DOHH2 (cell line): ENCODE results near the gene ABLIM1.

Source experiments
- H3F3A ChIP-seq: fragments of 200-600 bp; sonication (generic), shearing (Covaris generic); 2 replicates; pipeline ENCODE4 v1.6.0; 2016; ENCODE audit warnings: antibody characterized with exemption, mild to moderate bottlenecking; ENCODE audit not compliant: control insufficient read depth, insufficient read depth
- H3K27ac ChIP-seq: fragments of 200-600 bp; sonication (generic); 2 replicates; pipeline ENCODE4 v1.5.1; 2014; ENCODE audit warnings: low read depth, mild to moderate bottlenecking, low read length, moderate library complexity
- H3K27me3 ChIP-seq: fragments of 200-600 bp; sonication (generic); 2 replicates; pipeline ENCODE4 v1.6.1; 2014; ENCODE audit warnings: mild to moderate bottlenecking, low read length, mixed read lengths; ENCODE audit not compliant: control insufficient read depth
- H3K36me3 ChIP-seq: fragments of 200-600 bp; sonication (generic); 2 replicates; pipeline ENCODE4 v1.6.1; 2014; ENCODE audit warnings: mild to moderate bottlenecking, low read length, moderate library complexity, mixed read lengths; ENCODE audit not compliant: control insufficient read depth
- H3K4me1 ChIP-seq: fragments of 200-600 bp; sonication (generic); 2 replicates; pipeline ENCODE4 v1.6.1; 2014; ENCODE audit warnings: mild to moderate bottlenecking, low read length, mixed read lengths; ENCODE audit not compliant: control insufficient read depth
- H3K4me2 ChIP-seq: fragments of 200-600 bp; sonication (generic); 2 replicates; pipeline ENCODE4 v1.6.0; 2014; ENCODE audit warnings: mild to moderate bottlenecking, low read length, moderate library complexity
- H3K4me3 ChIP-seq: fragments of 200-600 bp; sonication (generic); 2 replicates; pipeline ENCODE4 v1.5.1; 2014; ENCODE audit warnings: mild to moderate bottlenecking, low read length, mixed read lengths
- H3K79me2 ChIP-seq: fragments of 200-600 bp; sonication (generic); 2 replicates; pipeline ENCODE4 v1.6.1; 2014; ENCODE audit warnings: mild to moderate bottlenecking, low read length, mixed read lengths; ENCODE audit not compliant: control insufficient read depth
- H3K9me2 ChIP-seq: fragments of 200-600 bp; sonication (generic); replicated peaks from 2 replicates; pipeline ENCODE4 v1.6.1; 2014; ENCODE audit warnings: mild to moderate bottlenecking, low read length, mixed read lengths; ENCODE audit not compliant: control insufficient read depth
- H3K9me3 ChIP-seq: fragments of 200-600 bp; sonication (generic); 2 replicates; pipeline ENCODE4 v1.6.1; 2014; ENCODE audit warnings: antibody characterized with exemption, low read length, mixed read lengths; ENCODE audit not compliant: control insufficient read depth, insufficient read depth
- H4K20me1 ChIP-seq: fragments of 200-600 bp; sonication (generic); 2 replicates; pipeline ENCODE4 v1.6.0; 2014; ENCODE audit warnings: low read depth, mild to moderate bottlenecking, antibody characterized with exemption, low read length, moderate library complexity; ENCODE audit not compliant: control insufficient read depth, insufficient read depth
- EZH2phosphoT487 ChIP-seq: fragments of 200-600 bp; sonication (generic); IDR thresholded peaks from 2 replicates; pipeline ENCODE4 v1.6.1; 2017; ENCODE audit warnings: borderline replicate concordance, mild to moderate bottlenecking, antibody characterized with exemption, low read length, moderate library complexity, mixed read lengths
- TF ChIP-seq, protein P1 (sequence below): fragments of 200-600 bp; sonication (generic); IDR thresholded peaks from one replicate; pipeline ENCODE4 v1.5.1; 2014; ENCODE audit warnings: antibody characterized with exemption, mild to moderate bottlenecking, low read depth, low read length; ENCODE audit not compliant: poor library complexity, severe bottlenecking

ABLIM1 gene

GRCh38 chr10:114680543-114681117 lies 22.6 kb upstream of the ABLIM1 start:
- H3K4me3 ChIP-seq = no peak overlapping the region
- H3F3A ChIP-seq = no peaks in the 10 kb centered on the region
- no peak overlapping the region for H3K27ac ChIP-seq
- no peaks in the 10 kb centered on the region for H3K79me2 ChIP-seq
- no peaks in the 10 kb centered on the region for H4K20me1 ChIP-seq
- no peaks in the 10 kb centered on the region for H3K9me3 ChIP-seq
- TF ChIP-seq EZH2phosphoT487 = no peak
- TF ChIP-seq, protein P1, sequence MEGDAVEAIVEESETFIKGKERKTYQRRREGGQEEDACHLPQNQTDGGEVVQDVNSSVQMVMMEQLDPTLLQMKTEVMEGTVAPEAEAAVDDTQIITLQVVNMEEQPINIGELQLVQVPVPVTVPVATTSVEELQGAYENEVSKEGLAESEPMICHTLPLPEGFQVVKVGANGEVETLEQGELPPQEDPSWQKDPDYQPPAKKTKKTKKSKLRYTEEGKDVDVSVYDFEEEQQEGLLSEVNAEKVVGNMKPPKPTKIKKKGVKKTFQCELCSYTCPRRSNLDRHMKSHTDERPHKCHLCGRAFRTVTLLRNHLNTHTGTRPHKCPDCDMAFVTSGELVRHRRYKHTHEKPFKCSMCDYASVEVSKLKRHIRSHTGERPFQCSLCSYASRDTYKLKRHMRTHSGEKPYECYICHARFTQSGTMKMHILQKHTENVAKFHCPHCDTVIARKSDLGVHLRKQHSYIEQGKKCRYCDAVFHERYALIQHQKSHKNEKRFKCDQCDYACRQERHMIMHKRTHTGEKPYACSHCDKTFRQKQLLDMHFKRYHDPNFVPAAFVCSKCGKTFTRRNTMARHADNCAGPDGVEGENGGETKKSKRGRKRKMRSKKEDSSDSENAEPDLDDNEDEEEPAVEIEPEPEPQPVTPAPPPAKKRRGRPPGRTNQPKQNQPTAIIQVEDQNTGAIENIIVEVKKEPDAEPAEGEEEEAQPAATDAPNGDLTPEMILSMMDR = no peak
- H3K4me2 ChIP-seq = no peak overlapping the region
- H3K9me2 ChIP-seq = no peaks in the 10 kb centered on the region
- H3K4me1 ChIP-seq = no peaks in the 10 kb centered on the region
- no peaks in the 10 kb centered on the region for H3K36me3 ChIP-seq
- H3K27me3 ChIP-seq = 0 out of 2 replicates have a peak, but pooled peaks cover 2% of the 10 kb centered on the region

DNA sequence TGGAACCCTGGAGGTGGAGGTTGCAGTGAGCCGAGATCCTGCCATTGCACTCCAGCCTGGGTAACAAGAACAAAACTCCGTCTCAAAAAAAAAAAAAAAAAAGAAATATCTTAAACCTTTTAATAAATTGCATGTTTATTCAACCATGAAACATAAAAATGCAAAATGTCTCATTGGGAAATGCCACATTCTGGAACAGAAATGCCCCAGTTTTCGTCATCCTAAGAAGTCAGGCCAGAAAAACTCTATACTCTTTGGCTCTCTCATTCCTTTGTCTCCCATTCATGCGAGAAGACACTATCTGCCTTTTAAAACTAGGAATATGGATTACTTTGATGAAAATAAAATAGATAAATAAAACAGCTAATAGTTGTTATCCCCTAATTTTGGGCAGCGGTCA lies 21.5 kb upstream of the ABLIM1 start:
- H3K9me3 ChIP-seq = no peaks in the 10 kb centered on the region
- H3K79me2 ChIP-seq = no peaks in the 10 kb centered on the region
- no peak overlapping the region for H3K4me2 ChIP-seq
- TF ChIP-seq, protein P1 = no peak
- TF ChIP-seq EZH2phosphoT487 = no peak
- H4K20me1 ChIP-seq = no peaks in the 10 kb centered on the region
- no peak overlapping the region for H3K27ac ChIP-seq
- 0 out of 2 replicates have a peak, but pooled peaks cover 2% of the 10 kb centered on the region for H3K27me3 ChIP-seq
- H3K4me3 ChIP-seq = no peak overlapping the region
- no peaks in the 10 kb centered on the region for H3K9me2 ChIP-seq
- H3F3A ChIP-seq = no peaks in the 10 kb centered on the region
- H3K4me1 ChIP-seq = no peaks in the 10 kb centered on the region
- H3K36me3 ChIP-seq = no peaks in the 10 kb centered on the region

GRCh38 chr10:114678820-114679219 lies 20.7 kb upstream of the ABLIM1 start:
- no peak for TF ChIP-seq EZH2phosphoT487
- TF ChIP-seq, protein P1 = no peak
- no peak overlapping the region for H3K4me2 ChIP-seq
- H3K27me3 ChIP-seq = 0 out of 2 replicates have a peak, but pooled peaks cover 2% of the 10 kb centered on the region
- no peaks in the 10 kb centered on the region for H4K20me1 ChIP-seq
- H3K4me3 ChIP-seq = no peak overlapping the region
- no peaks in the 10 kb centered on the region for H3K4me1 ChIP-seq
- H3K36me3 ChIP-seq = no peaks in the 10 kb centered on the region
- H3K9me3 ChIP-seq = no peaks in the 10 kb centered on the region
- no peaks in the 10 kb centered on the region for H3K79me2 ChIP-seq
- H3K27ac ChIP-seq = no peak overlapping the region
- no peaks in the 10 kb centered on the region for H3K9me2 ChIP-seq
- H3F3A ChIP-seq = no peaks in the 10 kb centered on the region
